GM10248 (cell line): Measurements from ENCODE around the gene CHAF1B.
"Not testable (repeated sequence)": the region's sequence is repeated elsewhere in the genome, so short reads cannot be mapped to it uniquely, and the experiment has no call there.

Source experiments
- CTCF ChIA-PET: fragments of 300-600 bp; sonication (Branson Sonifier 250); formaldehyde crosslinking; extraction: SDS; loops from one replicate; lab custom pipeline; 2021; ENCODE audit warnings: antibody characterized with exemption; lab: Yijun Ruan, JAX
- POLR2A ChIA-PET: fragments of 350-650 bp; sonication (Branson Sonifier 250); formaldehyde crosslinking; extraction: SDS; loops from one replicate; lab custom pipeline; 2020; ENCODE audit warnings: antibody characterized with exemption; lab: Yijun Ruan, JAX
- DNase-seq: peaks from one replicate; pipeline ENCODE4 v3.0.0; 2012; ENCODE audit errors: extremely low spot score
- TF ChIP-seq, protein P1 (sequence below): IDR thresholded peaks from 2 replicates; pipeline ENCODE4 v1.5.1; 2012; ENCODE audit warnings: mild to moderate bottlenecking, low read depth; ENCODE audit errors: extremely low read depth, missing control alignments, control extremely low read depth

Gene CHAF1B

DNA sequence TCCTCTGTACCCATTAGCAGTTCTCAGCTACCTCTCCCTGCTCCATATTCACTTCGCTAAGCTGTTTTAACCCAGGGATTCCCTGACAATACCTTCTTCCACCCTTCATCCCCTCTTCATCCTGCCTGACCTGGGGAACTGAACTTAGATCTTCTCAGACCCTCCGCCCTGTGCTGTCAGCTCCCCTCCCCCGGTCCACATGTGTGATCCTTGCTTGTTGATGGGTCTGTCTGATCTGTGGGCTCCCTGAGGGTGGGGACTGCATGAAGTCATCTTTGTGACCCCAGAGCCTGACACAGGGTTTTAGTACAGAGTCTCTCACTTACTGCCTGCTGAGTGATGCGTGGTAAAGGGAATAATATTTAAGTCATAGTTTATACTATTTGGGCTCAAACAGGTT is 11.8 kb downstream of the CHAF1B start:
- POLR2A ChIA-PET = no interaction called here
- CTCF ChIA-PET = no interaction called here
- DNase-seq = no peak
- TF ChIP-seq, protein P1, sequence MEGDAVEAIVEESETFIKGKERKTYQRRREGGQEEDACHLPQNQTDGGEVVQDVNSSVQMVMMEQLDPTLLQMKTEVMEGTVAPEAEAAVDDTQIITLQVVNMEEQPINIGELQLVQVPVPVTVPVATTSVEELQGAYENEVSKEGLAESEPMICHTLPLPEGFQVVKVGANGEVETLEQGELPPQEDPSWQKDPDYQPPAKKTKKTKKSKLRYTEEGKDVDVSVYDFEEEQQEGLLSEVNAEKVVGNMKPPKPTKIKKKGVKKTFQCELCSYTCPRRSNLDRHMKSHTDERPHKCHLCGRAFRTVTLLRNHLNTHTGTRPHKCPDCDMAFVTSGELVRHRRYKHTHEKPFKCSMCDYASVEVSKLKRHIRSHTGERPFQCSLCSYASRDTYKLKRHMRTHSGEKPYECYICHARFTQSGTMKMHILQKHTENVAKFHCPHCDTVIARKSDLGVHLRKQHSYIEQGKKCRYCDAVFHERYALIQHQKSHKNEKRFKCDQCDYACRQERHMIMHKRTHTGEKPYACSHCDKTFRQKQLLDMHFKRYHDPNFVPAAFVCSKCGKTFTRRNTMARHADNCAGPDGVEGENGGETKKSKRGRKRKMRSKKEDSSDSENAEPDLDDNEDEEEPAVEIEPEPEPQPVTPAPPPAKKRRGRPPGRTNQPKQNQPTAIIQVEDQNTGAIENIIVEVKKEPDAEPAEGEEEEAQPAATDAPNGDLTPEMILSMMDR = no peak

DNA sequence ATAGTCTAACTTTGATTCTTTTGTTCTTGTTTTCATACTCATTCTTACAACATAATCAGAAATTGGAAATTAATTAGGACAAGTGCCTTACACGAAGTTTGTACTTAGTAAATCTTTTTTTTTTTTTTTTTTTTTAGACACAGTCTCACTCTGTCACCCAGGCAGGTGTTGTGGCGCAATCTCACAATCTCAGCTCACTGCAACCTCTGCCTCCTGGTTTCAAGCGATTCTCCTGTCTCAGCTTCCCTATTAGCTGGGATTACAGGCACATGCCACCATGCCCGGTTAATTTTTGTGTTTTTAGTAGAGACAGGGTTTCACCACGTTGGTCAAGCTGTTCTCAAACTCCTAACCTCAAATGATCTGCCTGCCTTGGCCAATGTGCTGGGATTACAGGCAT is 12.4 kb downstream of the CHAF1B start:
- DNase-seq = no peak
- ChIA-PET CTCF (interaction anchor here (2.1 kb wide), 1 partner anchor 56 kb away, joined by 4 read pairs; no protein-coding TSS in a partner anchor), POLR2A (no interaction called here)
- TF ChIP-seq, protein P1 = no peak

DNA sequence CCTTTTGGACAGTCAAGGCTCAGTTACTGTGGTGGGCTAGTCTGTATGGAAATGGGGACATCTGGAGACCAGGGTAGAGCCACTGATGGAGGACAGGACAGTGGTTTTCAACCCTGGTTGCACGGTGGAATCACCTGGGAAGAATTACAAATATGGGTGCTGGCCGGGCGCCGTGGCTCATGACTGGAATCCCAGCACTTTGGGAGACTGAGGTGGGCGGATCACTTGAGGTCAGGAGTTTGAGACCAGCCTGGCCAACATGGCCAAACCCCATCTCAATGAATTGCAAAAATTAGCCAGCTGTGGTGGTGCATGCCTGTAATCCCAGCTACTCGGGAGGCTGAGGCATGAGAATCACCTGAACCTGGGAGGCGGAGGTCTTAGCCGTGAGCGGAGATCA is 14.5 kb downstream of the CHAF1B start:
- POLR2A ChIA-PET, DNase-seq: not testable (repeated sequence)
- CTCF ChIA-PET = interaction anchor here (1.0 to 2.1 kb wide), 4 partner anchors 9 to 54 kb away, joined by 3 to 4 read pairs (median 4); no protein-coding TSS in a partner anchor

DNA sequence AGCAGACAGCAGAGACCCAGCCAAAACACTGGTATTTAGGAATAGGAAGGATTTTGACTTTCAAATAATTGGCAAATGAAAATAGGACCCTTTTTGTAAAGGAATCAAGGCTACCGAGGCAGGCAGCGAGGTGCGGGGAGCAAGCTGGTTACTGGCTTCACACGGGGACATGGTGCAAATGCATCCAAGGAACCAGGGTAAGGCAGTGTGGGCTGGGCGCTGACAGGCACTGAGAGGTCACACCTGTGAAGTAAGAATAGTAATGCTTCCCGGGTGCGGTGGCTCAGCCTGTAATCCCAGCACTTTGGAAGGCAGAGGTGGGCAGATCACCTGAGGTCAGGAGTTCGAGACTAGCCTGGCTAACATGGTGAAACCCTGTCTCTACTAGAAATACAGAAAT is 15.5 kb downstream of the CHAF1B start:
- no peak for DNase-seq
- POLR2A ChIA-PET = no interaction called here
- TF ChIP-seq, protein P1 = no peak
- CTCF ChIA-PET = no interaction called here

DNA sequence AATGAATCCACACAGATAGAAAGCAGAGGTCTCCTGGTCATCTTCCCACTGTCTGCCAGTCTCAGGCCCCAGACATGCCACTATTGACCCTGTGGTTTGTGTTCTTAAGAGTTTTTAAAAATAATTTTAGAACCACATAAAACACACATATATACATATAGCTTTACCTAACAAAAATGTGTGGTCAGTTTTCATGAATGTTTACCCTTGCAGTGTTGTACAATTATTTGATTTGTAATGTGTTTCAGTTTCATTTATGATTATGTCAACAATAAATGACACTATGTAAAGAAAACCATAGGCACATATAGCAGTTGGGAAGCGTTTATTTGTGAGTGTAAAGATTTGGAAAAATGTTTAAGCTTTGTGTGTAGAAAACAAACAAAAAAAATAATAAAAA is 17.1 kb downstream of the CHAF1B start:
- ChIA-PET CTCF (interaction anchor here (1.0 to 1.2 kb wide), 2 partner anchors 12 to 13 kb away, joined by 3 to 4 read pairs; no protein-coding TSS in a partner anchor), POLR2A (no interaction called here)
- DNase-seq = no peak
- TF ChIP-seq, protein P1 = no peak

DNA sequence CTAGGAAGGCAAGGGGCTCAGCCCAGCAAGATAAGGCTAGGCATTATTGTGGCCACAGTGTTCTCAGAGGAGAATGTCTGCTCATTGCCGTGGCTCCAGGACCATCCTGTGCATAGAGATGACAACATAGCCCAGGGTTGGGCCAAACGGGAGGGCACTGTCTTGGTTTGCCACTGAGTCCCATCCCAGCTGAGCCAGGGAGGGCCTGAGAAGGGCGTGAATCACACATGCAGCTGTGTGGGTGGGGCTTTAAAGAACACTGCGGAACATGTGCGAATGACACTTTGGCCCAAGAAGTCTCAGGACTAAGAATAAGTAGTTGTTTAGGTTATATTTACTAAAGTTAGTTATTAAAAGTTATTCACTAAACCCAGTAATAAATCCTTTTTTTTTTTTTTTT is 18.5 kb downstream of the CHAF1B start:
- no peak for DNase-seq
- TF ChIP-seq, protein P1 = no peak
- ChIA-PET POLR2A (interaction anchor here (0.6 kb wide), 1 partner anchor 66 kb away, joined by 4 read pairs; no protein-coding TSS in a partner anchor), CTCF (interaction anchor here (0.8 to 1.2 kb wide), 2 partner anchors 11 to 18 kb away, joined by 3 read pairs; no protein-coding TSS in a partner anchor)

DNA sequence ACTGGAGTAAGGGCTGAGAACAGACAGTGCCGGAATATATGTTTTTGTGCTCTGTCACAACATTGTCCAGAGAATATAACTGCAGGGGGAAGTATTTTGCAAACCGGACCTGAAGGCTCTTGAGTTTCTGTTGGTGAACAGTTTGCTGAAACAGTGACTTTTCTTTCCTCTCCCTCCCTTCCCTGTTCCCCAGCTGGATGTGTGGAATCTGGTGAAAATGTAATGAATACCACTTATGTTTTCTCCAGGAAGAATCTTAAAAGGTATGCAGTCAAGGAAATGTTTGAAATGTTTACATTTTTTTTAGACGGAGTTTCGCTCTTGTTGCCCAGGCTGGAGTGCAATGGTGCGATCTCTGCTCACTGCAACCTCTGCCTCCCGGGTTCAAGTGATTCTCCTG is 23.4 kb downstream of the CHAF1B start:
- TF ChIP-seq, protein P1 = no peak
- CTCF ChIA-PET = no interaction called here
- POLR2A ChIA-PET = no interaction called here
- no peak for DNase-seq
